Mesenteric fat pad (tissue), 1 donor: Measurements from ENCODE around the gene CHMP2B. TPM values are rescaled to one million over a fixed set of nuclear protein-coding genes. Genes with fewer than 3 reads are reported as not detected.

Source experiments
- microRNA-seq: library from miRNA; unstranded; fragments of <30 nt; microRNA quantifications from one replicate; pipeline ENCODE4 v1.2.0, GENCODE V29; 2020; ENCODE audit warnings: borderline number of aligned reads
- total RNA-seq: library from RNA; stranded (reverse); fragmentation: NEBNext Ultra II Directional; extraction: Animal tissue kit (Norgen Biotek cat#: 25700); gene quantifications from one replicate; pipeline ENCODE4 v1.2.1, GENCODE V29; 2021
- donor health status: DM: yes; HTN: yes; CAD: no.

CHMP2B gene
- total RNA-seq, 1 donor from 2014 or later: 33.6 TPM

Small RNA genes lying within 50 kb of the gene (microRNA-seq; reads per million reads assigned to microRNA genes)
- not detected for gene MIR4795

Other genes starting within 250 kb of the CHMP2B start
- 129 TPM for gene VGLL3, start 236.2 kb upstream of the CHMP2B start, total RNA-seq
- not detected for gene POU1F1, start 49.3 kb downstream of the CHMP2B start, total RNA-seq